Fibroblast of pulmonary artery (primary cell): ENCODE data around the gene TIAL1.

Experiments
- DNase-seq: peaks from one replicate; pipeline ENCODE4 v3.0.0-alpha.2; 2010; ENCODE audit warnings: low read depth
- H3K4me3 ChIP-seq: replicated peaks from 2 replicates; pipeline ENCODE4 v1.5.1; 2011; ENCODE audit warnings: low read depth, mild to moderate bottlenecking, control low read depth, low read length, moderate library complexity
- TF ChIP-seq, protein P1 (sequence below): IDR thresholded peaks from 2 replicates; pipeline ENCODE4 v1.5.1; 2011; ENCODE audit warnings: mild to moderate bottlenecking, control low read depth, low read length, inconsistent platforms; ENCODE audit errors: missing control alignments

The TIAL1 gene, protein sequence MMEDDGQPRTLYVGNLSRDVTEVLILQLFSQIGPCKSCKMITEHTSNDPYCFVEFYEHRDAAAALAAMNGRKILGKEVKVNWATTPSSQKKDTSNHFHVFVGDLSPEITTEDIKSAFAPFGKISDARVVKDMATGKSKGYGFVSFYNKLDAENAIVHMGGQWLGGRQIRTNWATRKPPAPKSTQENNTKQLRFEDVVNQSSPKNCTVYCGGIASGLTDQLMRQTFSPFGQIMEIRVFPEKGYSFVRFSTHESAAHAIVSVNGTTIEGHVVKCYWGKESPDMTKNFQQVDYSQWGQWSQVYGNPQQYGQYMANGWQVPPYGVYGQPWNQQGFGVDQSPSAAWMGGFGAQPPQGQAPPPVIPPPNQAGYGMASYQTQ

DNA sequence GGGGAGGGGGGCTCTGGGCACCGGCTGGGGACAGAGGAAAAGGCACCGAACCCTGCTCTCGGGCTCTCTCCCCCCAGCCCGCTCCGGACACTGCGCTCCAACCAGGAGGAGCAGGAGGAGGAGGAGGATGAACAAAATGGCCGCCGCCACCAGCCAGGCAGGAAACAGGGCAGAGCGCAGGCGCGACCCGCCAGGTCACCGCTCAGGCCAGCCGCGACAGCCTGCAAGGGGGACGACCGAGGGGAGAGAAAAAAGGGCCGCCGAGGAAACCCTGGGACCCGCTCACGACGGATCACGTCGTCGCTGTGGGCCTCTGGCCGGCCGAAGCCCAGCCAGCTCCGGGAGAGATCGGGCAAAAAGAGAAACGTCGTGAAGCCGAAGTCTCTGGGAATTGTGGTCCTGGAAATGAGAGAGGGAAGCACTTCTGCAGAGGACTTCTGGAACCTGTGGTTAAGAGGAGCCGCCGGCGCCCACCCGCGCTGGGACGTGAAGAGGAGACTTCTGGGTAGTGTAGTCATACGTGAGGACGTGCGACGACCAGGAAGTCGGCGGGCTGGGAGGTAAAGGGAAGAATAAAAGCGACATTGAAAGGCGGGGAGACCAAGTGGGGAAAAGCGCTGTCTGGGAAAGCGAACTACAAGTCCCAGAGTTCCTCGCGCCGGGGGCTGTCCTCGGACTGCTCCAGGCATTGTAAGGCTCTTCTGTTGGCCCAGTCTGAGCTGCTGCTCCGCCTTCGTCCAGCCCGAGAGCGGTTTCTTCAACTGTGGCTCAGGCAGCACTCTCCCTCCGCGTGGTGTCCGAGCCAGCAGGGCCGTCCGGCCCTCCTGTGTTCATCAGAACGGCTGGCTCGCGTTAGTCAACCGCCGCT, at the start of gene TIAL1:
Gene TIAL1 (minus strand): TSS at position 428 of the 868 bp plus-strand sequence. CDS start 499 bp downstream, outside the sequence.
- H3K4me3 ChIP-seq = peak within 1 kb of the TSS; percentile 96
- TF ChIP-seq, protein P1, sequence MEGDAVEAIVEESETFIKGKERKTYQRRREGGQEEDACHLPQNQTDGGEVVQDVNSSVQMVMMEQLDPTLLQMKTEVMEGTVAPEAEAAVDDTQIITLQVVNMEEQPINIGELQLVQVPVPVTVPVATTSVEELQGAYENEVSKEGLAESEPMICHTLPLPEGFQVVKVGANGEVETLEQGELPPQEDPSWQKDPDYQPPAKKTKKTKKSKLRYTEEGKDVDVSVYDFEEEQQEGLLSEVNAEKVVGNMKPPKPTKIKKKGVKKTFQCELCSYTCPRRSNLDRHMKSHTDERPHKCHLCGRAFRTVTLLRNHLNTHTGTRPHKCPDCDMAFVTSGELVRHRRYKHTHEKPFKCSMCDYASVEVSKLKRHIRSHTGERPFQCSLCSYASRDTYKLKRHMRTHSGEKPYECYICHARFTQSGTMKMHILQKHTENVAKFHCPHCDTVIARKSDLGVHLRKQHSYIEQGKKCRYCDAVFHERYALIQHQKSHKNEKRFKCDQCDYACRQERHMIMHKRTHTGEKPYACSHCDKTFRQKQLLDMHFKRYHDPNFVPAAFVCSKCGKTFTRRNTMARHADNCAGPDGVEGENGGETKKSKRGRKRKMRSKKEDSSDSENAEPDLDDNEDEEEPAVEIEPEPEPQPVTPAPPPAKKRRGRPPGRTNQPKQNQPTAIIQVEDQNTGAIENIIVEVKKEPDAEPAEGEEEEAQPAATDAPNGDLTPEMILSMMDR = no peak

DNA sequence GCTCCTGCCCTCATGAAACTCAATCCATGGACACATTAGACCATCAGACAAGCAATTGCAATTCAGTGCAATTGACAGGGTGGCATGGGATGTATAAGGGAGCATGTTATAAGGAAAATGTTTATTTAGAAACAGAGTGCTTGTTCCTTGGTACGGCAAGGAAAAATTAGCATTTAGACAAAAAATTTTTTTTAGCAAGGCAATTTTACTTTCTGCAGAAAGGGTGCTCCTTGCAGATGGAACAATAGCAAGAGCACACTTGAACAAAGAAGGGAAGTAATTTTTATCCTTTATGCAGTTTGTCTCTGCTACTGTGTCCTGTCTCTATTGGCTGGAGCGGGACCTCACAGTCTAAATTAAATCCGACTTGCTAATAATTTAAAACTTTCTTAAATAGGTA, 48.2 kb upstream of the TIAL1 start:
- TF ChIP-seq, protein P1 = no peak
- DNase-seq = no peak
- no peak overlapping the region for H3K4me3 ChIP-seq

More for the DNA sequence above, at the start of gene TIAL1:
- DNase-seq = peak; percentile 100

DNA sequence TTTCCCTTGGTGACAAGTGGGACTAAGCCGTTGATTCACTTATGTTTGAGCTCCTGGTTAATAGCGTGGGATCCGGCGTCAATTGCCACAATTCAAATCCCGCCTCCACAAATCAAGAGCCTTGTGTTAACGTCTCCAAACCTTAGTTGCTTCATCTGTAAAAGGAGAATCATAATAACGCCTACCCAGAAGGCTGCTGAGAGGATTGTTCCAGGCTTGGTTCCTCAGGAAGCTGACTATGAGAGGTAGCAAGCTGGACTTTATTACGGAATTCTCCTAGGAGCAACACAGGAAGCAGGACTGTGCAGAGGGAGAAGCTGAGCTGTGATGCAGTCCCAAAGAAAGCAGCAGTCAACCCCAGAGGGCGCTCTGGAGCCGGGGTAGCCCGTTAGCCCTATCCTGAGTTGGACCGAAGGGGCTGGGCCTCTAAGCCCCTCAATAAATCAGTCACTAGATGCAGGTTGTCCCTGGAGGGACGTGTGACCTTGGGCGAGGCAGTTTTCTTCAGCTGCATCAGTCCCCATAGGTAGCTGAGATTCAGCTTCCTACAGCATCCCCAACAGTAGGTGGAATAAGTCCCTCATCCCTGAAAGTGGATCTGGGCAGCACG, 47.5 kb upstream of the TIAL1 start:
- TF ChIP-seq, protein P1 = no peak
- no peak overlapping the region for H3K4me3 ChIP-seq
- DNase-seq = no peak

DNA sequence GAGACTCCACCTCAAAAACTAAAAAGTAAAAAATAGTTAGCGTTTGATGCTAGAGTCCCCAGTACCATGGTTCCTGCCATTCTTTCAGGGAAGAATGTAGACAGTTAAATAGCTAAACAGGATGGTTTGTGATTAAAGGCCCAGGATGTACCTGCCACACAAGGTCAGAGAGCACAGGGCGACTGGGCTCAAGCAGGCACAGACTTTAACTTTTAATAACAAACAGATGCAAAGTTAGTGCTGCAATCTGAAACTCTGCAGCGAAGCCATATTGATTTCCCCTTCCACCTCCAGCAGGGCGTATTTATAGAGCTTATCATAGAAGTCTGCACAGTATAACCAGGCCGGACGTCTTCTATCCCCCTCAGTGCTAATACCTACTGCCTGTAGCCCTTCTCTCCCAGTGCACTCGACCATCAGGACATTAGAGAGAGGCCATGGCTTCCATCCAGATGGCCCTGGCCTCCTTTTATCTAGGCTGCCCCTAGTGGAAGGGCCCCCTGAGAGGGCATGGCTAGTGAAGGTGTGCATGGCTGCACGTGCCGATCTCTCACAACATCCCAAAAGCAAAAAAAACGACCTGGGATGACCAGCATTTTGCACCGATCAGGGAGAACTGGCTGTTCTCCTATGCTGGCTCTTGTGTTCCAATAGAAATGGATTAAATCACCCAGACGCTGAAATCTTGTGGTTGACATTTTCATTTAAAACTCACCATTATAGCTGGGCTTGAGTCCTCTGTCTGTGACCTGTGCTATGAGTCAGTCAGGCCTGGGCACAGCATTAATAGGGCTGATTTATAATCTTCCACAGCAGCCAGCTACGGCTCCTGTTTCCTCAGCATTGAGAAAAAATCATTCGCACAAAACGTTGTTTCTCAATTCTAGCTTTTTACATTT, 46.8 kb upstream of the TIAL1 start:
- TF ChIP-seq, protein P1 = no peak
- no peak for DNase-seq
- no peak overlapping the region for H3K4me3 ChIP-seq

DNA sequence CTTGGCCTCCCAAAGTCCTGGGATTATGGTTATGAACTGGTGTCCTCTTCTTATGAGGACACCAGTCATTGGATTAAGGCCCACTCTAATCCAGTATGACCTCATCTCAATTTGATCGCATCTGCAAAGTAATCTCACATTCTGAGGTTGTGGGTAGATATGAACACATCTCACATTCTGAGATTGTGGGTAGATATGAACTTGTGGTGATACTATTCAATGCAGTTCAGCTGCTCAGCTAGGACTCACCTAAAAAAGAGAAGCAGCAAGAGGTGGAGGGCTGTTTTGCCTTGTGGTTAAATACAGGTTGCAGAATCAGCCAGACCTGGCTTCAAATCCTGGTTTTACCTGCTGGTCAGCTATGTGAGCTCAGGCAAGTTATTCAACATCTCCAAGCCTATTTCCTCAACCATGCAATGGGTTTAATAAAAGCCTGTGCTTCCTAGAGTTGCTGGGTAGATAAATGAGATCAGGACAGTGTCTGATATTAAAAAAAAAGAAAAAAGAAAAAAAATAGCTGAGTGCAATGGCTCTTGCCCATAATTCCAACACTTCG, 45.9 kb upstream of the TIAL1 start:
- H3K4me3 ChIP-seq = no peak overlapping the region
- TF ChIP-seq, protein P1 = no peak
- DNase-seq = no peak

DNA sequence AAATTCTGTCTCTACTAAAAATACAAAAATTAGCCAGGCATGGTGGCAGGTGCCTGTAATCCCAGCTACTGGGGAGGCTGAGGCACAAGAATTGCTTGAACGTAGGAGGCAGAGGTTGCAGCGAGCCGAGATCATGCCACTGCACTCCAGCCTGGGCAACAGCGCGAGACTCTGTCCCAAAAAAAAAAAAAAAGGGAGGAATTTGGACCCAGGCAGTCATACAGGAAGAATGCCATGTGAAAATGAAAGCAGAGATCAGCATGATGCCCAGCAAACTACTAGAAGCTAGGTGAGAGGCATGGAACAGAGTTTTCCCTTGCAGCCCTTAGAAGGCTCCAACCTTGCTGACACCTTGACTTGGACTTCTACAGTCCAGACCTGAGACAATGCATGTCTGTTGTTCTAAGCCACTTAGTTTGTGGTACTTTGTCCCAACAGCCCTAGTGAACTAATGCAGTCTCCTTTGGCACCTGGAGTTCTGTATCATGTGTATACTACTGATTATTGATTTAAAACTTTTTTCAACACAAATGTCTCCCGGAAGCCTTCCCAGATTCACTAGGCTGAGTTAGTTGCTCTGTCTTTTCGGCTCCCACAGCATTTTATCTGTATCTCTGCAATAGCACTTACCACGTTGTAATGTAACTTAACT, 44.2 kb upstream of the TIAL1 start:
- TF ChIP-seq, protein P1 = no peak
- DNase-seq = no peak
- H3K4me3 ChIP-seq = no peak overlapping the region
